GM23338 (cell line): ENCODE data around the gene CD244. TPM values are rescaled to one million over a fixed set of nuclear protein-coding genes. Genes with fewer than 3 reads are reported as not detected.

Experiments used
- ATAC-seq: fragments of 200-7000 bp; cut with Tn5 transposase; 3 replicates; pipeline ENCODE4 v1.9.1; 2020
- DNase-seq: peaks from one replicate; pipeline ENCODE4 v3.0.0-alpha.2; 2015; ENCODE audit warnings: low spot score
- H2AFZ ChIP-seq: fragments of 200-600 bp; sonication (generic); 2 replicates; pipeline ENCODE4 v1.8.0; 2016; ENCODE audit warnings: antibody characterized with exemption, mild to moderate bottlenecking, moderate library complexity
- H3F3A ChIP-seq: fragments of 200-600 bp; sonication (generic); replicated peaks from 2 replicates; pipeline ENCODE4 v1.8.0; 2017; ENCODE audit warnings: antibody characterized with exemption, mixed run types, low read depth
- H3K27ac ChIP-seq: fragments of 200-600 bp; sonication (generic); 2 replicates; pipeline ENCODE4 v1.6.1; 2016; ENCODE audit warnings: low read depth
- H3K27me3 ChIP-seq: fragments of 200-600 bp; sonication (generic); 2 replicates; pipeline ENCODE4 v1.8.0; 2016; ENCODE audit warnings: mild to moderate bottlenecking, mixed run types, moderate library complexity; ENCODE audit not compliant: insufficient read depth
- H3K36me3 ChIP-seq: fragments of 200-600 bp; sonication (generic); 2 replicates; pipeline ENCODE4 v1.8.0; 2016; ENCODE audit warnings: mild to moderate bottlenecking; ENCODE audit not compliant: insufficient read depth
- H3K4me1 ChIP-seq: fragments of 200-600 bp; sonication (generic); 2 replicates; pipeline ENCODE4 v1.8.0; 2016; ENCODE audit warnings: mild to moderate bottlenecking, moderate library complexity; ENCODE audit not compliant: insufficient read depth
- H3K4me2 ChIP-seq: fragments of 200-600 bp; sonication (generic); 2 replicates; pipeline ENCODE4 v1.7.1; 2017; ENCODE audit warnings: mixed run types
- H3K4me3 ChIP-seq: fragments of 200-600 bp; sonication (generic); 2 replicates; pipeline ENCODE4 v1.6.1; 2016; ENCODE audit warnings: mixed run types
- H3K79me2 ChIP-seq: fragments of 200-600 bp; sonication (generic); replicated peaks from 2 replicates; pipeline ENCODE4 v1.8.0; 2017; ENCODE audit warnings: mild to moderate bottlenecking; ENCODE audit not compliant: insufficient read depth
- H3K9me2 ChIP-seq: fragments of 200-600 bp; sonication (generic); 2 replicates; pipeline ENCODE4 v1.8.0; 2017; ENCODE audit not compliant: insufficient read depth
- H4K20me1 ChIP-seq: fragments of 200-600 bp; sonication (generic); replicated peaks from 2 replicates; pipeline ENCODE4 v1.8.0; 2017; ENCODE audit warnings: mild to moderate bottlenecking; ENCODE audit not compliant: insufficient read depth
- H3K27ac Mint-ChIP-seq: 2 replicates; pipeline ENCODE4 v1.8.0; 2020; ENCODE audit warnings: inconsistent platforms, mild to moderate bottlenecking, moderate library complexity, mixed read lengths
- H3K27me3 Mint-ChIP-seq: 3 replicates; pipeline ENCODE4 v1.8.0; 2022; ENCODE audit warnings: low read depth, mild to moderate bottlenecking, moderate library complexity, mixed read lengths, inconsistent platforms; ENCODE audit not compliant: insufficient read depth, poor library complexity
- H3K36me3 Mint-ChIP-seq: 3 replicates; pipeline ENCODE4 v1.8.0; 2021; ENCODE audit warnings: low read depth, mild to moderate bottlenecking, inconsistent platforms, moderate library complexity, mixed read lengths
- H3K4me1 Mint-ChIP-seq: 3 replicates; pipeline ENCODE4 v1.8.0; 2020; ENCODE audit warnings: mild to moderate bottlenecking, inconsistent platforms, mixed read lengths
- H3K4me3 Mint-ChIP-seq: 3 replicates; pipeline ENCODE4 v1.8.0; 2021; ENCODE audit warnings: moderate library complexity, mild to moderate bottlenecking, inconsistent platforms, mixed read lengths
- H3K9me3 Mint-ChIP-seq: 3 replicates; pipeline ENCODE4 v1.8.0; 2020; ENCODE audit warnings: moderate library complexity, mild to moderate bottlenecking, inconsistent platforms, mixed read lengths
- CREB1 ChIP-seq: fragments of 250-450 bp; sonication (Bioruptor Pico); IDR thresholded peaks from 2 replicates; pipeline ENCODE4 v1.5.0; 2020; ENCODE audit warnings: low read depth, mild to moderate bottlenecking, moderate library complexity
- EZH2 ChIP-seq: fragments of 200-600 bp; sonication (generic); IDR thresholded peaks from one replicate; pipeline ENCODE4 v1.8.0; 2017; ENCODE audit warnings: antibody characterized with exemption, mild to moderate bottlenecking, low read depth; ENCODE audit not compliant: unreplicated experiment
- NANOG ChIP-seq: IDR thresholded peaks from 2 replicates; pipeline ENCODE4 v1.6.1; 2016; ENCODE audit warnings: antibody characterized with exemption, borderline replicate concordance
- POLR2AphosphoS5 ChIP-seq: IDR thresholded peaks from 2 replicates; pipeline ENCODE4 v1.6.1; 2016; ENCODE audit warnings: antibody characterized with exemption, low read depth
- polyA plus RNA-seq: library from polyadenylated mRNA; unstranded; fragments of >200 nt; fragmentation: Nextera tagmentation; extraction: Ambion mirVana; gene quantifications from 2 replicates; pipeline ENCODE4 v1.2.1, GENCODE V29; 2016
- total RNA-seq: library from RNA; depleted of rRNA; stranded (reverse); fragments of >200 nt; shearing (Covaris generic); gene quantifications from 2 replicates; pipeline ENCODE4 v1.2.3, GENCODE V29; 2014
- TF ChIP-seq, protein P1 (sequence below), 2 experiments: fragments of 200-600 bp in 1 of 2; sonication (generic) in 1 of 2; conservative IDR thresholded peaks; 2 replicates each; pipeline versions ENCODE4 v1.5.1 to v1.6.1; 2016 to 2017; ENCODE audit warnings: antibody characterized with exemption in 2 of 2, low read depth in 2 of 2, mild to moderate bottlenecking in 2 of 2, moderate library complexity in 1 of 2
- TF ChIP-seq, protein P2 (sequence below): fragments of 250-450 bp; sonication (Bioruptor Pico); IDR thresholded peaks from 2 replicates; pipeline ENCODE4 v1.5.0; 2020; ENCODE audit warnings: mild to moderate bottlenecking, moderate library complexity

Gene CD244
- total and polyA plus RNA-seq, 2 experiments from 2014 or later, result not detected

- TF ChIP-seq, protein P1, sequence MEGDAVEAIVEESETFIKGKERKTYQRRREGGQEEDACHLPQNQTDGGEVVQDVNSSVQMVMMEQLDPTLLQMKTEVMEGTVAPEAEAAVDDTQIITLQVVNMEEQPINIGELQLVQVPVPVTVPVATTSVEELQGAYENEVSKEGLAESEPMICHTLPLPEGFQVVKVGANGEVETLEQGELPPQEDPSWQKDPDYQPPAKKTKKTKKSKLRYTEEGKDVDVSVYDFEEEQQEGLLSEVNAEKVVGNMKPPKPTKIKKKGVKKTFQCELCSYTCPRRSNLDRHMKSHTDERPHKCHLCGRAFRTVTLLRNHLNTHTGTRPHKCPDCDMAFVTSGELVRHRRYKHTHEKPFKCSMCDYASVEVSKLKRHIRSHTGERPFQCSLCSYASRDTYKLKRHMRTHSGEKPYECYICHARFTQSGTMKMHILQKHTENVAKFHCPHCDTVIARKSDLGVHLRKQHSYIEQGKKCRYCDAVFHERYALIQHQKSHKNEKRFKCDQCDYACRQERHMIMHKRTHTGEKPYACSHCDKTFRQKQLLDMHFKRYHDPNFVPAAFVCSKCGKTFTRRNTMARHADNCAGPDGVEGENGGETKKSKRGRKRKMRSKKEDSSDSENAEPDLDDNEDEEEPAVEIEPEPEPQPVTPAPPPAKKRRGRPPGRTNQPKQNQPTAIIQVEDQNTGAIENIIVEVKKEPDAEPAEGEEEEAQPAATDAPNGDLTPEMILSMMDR (conservative IDR thresholded peaks at IDR 0.05; ENCODE audit: low read depth in 2 of 2), result no peak
- TF ChIP-seq, protein P2, sequence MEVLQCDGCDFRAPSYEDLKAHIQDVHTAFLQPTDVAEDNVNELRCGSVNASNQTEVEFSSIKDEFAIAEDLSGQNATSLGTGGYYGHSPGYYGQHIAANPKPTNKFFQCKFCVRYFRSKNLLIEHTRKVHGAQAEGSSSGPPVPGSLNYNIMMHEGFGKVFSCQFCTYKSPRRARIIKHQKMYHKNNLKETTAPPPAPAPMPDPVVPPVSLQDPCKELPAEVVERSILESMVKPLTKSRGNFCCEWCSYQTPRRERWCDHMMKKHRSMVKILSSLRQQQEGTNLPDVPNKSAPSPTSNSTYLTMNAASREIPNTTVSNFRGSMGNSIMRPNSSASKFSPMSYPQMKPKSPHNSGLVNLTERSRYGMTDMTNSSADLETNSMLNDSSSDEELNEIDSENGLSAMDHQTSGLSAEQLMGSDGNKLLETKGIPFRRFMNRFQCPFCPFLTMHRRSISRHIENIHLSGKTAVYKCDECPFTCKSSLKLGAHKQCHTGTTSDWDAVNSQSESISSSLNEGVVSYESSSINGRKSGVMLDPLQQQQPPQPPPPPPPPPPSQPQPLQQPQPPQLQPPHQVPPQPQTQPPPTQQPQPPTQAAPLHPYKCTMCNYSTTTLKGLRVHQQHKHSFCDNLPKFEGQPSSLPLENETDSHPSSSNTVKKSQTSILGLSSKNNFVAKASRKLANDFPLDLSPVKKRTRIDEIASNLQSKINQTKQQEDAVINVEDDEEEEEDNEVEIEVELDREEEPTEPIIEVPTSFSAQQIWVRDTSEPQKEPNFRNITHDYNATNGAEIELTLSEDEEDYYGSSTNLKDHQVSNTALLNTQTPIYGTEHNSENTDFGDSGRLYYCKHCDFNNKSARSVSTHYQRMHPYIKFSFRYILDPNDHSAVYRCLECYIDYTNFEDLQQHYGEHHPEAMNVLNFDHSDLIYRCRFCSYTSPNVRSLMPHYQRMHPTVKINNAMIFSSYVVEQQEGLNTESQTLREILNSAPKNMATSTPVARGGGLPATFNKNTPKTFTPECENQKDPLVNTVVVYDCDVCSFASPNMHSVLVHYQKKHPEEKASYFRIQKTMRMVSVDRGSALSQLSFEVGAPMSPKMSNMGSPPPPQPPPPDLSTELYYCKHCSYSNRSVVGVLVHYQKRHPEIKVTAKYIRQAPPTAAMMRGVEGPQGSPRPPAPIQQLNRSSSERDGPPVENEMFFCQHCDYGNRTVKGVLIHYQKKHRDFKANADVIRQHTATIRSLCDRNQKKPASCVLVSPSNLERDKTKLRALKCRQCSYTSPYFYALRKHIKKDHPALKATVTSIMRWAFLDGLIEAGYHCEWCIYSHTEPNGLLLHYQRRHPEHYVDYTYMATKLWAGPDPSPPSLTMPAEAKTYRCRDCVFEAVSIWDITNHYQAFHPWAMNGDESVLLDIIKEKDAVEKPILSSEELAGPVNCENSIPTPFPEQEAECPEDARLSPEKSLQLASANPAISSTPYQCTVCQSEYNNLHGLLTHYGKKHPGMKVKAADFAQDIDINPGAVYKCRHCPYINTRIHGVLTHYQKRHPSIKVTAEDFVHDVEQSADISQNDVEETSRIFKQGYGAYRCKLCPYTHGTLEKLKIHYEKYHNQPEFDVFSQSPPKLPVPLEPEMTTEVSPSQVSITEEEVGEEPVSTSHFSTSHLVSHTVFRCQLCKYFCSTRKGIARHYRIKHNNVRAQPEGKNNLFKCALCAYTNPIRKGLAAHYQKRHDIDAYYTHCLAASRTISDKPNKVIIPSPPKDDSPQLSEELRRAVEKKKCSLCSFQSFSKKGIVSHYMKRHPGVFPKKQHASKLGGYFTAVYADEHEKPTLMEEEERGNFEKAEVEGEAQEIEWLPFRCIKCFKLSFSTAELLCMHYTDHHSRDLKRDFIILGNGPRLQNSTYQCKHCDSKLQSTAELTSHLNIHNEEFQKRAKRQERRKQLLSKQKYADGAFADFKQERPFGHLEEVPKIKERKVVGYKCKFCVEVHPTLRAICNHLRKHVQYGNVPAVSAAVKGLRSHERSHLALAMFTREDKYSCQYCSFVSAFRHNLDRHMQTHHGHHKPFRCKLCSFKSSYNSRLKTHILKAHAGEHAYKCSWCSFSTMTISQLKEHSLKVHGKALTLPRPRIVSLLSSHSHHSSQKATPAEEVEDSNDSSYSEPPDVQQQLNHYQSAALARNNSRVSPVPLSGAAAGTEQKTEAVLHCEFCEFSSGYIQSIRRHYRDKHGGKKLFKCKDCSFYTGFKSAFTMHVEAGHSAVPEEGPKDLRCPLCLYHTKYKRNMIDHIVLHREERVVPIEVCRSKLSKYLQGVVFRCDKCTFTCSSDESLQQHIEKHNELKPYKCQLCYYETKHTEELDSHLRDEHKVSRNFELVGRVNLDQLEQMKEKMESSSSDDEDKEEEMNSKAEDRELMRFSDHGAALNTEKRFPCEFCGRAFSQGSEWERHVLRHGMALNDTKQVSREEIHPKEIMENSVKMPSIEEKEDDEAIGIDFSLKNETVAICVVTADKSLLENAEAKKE (CRISPR knock-in tag), result no peak
- no peak for TF ChIP-seq NANOG
- TF ChIP-seq CREB1 (CRISPR knock-in tag), result no peak
- TF ChIP-seq EZH2, result no peak
These were observed 48.8 kb upstream of the CD244 start (continued) for GRCh38 chr1:160911441-160911840.

GRCh38 chr1:160910170-160910750, 47.6 kb upstream of the CD244 start:
- no peaks in the 10 kb centered on the region for H3K36me3 ChIP-seq
- Mint-ChIP-seq H3K9me3 (no peaks in the 10 kb centered on the region), H3K27ac (no peak overlapping the region), H3K27me3 (peaks cover 2% of the 10 kb centered on the region), H3K4me3 (no peak overlapping the region), H3K36me3 (no peaks in the 10 kb centered on the region), H3K4me1 (peaks cover 11% of the 10 kb centered on the region)
- DNase-seq, result no peak
- no peak for ATAC-seq
- H3K27me3 ChIP-seq, result no peaks in the 10 kb centered on the region
- no peak overlapping the region for H3K4me3 ChIP-seq
- TF ChIP-seq POLR2AphosphoS5, result no peak
- H4K20me1 ChIP-seq, result no peaks in the 10 kb centered on the region
- H2AFZ ChIP-seq, result no peak overlapping the region
- H3K4me2 ChIP-seq, result no peak overlapping the region
- peaks cover 18% of the 10 kb centered on the region for H3K4me1 ChIP-seq
- no peak overlapping the region for H3K27ac ChIP-seq
- H3K79me2 ChIP-seq, result no peaks in the 10 kb centered on the region
- 0 out of 2 replicates have a peak, but pooled peaks cover 3% of the 10 kb centered on the region for H3F3A ChIP-seq
- H3K9me2 ChIP-seq, result 0 out of 2 replicates have a peak, but pooled peaks cover 9% of the 10 kb centered on the region
